Stimulated activated CD8-positive, alpha-beta memory T cell treated with anti-CD3 and anti-CD28 coated beads, Interleukin-15, amount 100 ng/mL, for 48 hours (primary cell): ENCODE measurements around the gene CDT1.
"Not testable (repeated sequence)": the region's sequence is repeated elsewhere in the genome, so short reads cannot be mapped to it uniquely, and the experiment has no call there.

Source experiments
- DNase-seq, 2 donors: peaks; one replicate each; pipeline ENCODE4 v3.0.0-alpha.2; 2020; ENCODE audit warnings: low read depth in 2 of 2

The CDT1 gene

GRCh38 chr16:88782454-88783390, 20.9 kb upstream of the CDT1 start:
- DNase-seq, result peak in 1 of 2 donors; percentile 81

DNA sequence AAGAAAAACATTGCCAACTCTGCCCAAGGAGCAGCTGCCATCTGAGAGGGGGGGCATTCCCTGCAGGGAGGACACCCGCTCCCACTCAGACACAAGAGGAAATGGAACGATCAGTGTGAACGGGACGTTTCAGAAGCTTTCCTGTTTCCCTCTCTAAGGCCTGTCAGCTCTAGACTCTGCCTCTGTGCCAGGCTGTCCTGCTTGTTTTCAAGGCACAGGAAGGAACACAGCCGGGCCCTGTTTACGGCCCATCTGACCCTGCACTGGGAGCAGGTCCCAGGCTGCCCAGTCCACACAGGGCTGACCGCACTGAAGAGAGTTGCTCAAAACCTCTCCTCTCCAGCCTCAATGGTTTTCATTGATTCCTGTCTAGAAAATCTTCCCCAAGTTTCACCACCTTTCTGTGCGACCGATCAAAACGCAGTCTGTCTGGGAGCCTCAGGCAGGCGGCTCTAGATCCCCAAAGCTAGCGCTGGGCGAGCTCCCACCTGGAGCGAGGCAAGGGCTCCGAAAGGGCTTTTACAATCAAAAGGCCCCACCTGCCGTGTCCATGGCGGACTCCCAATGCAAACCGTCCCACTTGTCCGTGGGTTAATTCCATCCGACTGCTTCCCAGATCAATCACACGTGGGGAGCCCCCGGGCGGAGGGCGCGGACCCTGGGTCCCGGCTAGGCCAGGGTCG, 20.1 kb upstream of the CDT1 start:
- no peak for DNase-seq

GRCh38 chr16:88784074-88784855, 19.3 kb upstream of the CDT1 start:
- no peak for DNase-seq

- DNase-seq, result no peak
Measured at GRCh38 chr16:88784856-88785105, 18.8 kb upstream of the CDT1 start.

GRCh38 chr16:88785106-88785924, 18.3 kb upstream of the CDT1 start, which contains the start of gene PIEZO1:
Gene PIEZO1, minus strand, starts transcription at chr16:88785220. Its CDS starts 256 bp downstream, at chr16:88784964.
- peak in 1 of 2 donors; percentile 64 for DNase-seq

DNA sequence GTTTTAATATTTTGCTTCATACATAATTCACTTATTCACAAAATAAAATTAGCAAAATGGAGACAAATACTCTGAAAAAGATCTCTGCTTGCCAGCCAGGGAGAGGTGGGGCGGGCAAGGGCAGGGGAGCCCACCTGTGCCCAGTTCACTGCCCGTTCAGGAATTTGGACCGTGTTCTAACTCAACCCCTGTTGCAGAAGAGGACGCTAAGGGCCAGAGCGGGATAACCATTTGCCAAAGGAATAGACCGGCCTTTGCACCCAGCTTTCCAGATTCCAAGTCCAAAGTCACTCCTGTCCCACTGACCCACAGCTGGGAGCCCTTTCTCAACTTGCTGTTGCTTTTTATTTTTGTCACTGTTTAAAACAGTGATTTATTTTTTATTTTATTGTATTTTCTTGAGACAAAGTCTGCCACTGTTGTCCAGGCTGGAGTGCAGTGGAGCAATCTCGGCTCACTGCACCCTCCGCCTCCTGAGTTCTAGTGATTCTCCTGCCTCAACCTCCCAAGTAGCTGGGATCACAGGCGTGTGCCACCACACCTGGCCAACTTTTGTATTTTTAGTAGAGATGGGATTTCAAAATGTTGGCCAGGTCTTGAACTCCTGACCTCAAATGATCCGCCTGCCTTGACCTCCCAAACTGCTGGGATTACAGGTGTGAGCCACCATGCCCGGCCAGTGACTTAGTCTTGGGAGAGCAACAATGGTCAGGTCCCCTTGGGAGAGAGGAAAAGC, 15.8 kb upstream of the CDT1 start:
- no peak for DNase-seq

- DNase-seq, result not testable (repeated sequence)
Measured at GRCh38 chr16:88788749-88789148, 14.8 kb upstream of the CDT1 start.

DNA sequence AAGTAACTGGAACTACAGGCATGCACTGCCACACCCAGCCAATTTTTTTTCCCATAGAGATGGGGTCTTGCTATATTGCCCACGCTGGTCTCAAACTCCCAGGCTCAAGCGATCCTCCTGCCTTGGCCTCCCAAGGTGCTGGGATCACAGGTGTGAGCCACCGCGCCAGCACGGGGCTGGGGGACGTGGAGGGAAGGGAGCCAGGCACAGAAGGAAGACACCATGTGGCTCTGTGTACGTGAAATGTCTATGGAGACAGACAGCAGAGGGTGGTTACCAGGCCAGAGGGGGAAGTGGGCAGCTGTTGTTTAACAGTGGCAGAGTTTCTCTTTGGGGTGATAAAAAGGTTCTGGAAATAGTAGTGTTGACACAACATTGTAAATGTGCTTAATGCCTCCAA, 14.0 kb upstream of the CDT1 start:
- DNase-seq, result no peak

- DNase-seq, result peak in 1 of 2 donors; percentile 66
Measured at GRCh38 chr16:88790312-88791211, 13.0 kb upstream of the CDT1 start.

DNA sequence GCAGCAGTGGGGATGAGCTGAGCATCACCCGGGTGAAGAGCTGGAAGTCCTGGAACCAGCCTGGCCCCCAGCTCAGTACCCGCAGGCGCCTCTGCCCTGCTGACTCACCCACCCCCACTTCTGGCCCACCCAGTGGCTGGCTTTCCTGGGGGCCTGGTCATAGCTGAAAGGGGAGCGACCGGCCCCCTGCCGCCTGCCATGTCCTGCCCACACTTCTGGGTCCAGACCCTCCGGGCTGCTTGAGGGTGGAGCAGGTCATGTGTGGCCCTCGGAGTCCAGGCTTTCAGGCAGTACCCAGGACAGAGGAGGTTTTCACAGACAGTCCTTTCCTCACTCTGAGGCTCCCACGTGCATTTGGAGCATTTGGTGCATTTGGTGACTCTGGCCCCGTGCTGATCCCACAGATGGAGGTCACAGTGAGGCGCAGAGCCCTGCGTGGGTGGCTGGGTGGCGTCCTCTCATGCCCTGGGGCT, 11.5 kb upstream of the CDT1 start:
- DNase-seq, result no peak

DNA sequence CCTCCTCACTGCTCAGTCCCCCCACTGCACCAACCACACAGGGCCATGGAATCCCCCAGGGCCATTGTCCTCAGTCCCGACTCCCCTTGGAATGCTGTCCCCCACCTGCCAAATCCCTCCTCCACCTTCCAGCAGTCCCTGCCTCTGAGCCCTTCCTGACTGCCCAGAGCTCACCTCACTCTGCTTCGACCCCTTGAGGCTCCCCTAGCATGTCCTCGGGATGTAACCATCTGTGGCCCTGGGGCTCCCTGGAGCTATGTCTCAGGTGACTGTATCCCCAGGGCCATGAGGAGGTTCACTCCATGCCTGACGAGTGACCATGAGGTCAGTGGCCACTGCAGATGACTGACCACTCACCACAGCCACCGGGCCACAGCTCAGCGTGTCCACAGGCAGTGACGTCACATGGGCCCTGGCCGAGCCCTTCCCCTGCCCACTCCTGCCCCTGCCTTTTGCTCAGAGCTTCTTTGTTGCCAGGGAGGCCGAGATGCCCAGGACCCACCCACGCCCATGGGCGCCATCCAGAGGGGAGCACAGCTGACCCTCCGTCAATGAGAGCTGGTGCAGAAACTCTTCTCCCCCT, 10.8 kb upstream of the CDT1 start:
- no peak for DNase-seq

DNA sequence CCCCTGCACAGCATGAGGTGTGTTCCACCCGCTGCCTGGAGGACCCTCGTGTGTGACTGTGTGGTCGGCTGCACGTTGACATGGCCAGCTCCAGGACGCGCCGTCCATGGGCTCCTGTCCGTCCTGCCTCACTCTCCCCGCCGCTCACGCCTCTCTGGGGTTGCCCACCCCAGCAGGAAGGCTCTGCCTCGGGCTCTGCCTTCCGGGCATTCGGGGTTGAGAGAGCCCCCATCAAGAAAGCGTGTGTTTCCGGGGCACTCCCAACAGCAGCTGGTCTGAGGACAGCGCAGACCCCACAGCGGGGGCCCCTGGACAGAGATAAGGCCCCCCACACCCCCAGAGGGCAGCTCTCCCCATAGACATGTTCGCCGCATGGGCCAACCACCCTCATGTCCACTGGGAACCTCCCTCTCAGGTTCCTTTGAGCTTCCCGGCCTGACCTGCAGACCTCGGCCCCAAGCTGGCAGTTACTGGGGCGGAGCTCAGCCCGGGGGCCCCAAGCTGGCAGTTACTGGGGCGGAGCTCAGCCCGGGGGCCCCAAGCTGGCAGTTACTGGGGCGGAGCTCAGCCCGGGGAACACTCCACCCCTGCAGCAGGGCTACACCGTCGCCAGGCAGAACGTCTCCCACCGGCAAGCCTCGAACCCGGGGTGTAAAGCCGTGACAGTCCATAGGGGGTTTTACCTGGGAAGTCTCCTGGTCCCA, 10.2 kb upstream of the CDT1 start:
- no peak for DNase-seq

DNA sequence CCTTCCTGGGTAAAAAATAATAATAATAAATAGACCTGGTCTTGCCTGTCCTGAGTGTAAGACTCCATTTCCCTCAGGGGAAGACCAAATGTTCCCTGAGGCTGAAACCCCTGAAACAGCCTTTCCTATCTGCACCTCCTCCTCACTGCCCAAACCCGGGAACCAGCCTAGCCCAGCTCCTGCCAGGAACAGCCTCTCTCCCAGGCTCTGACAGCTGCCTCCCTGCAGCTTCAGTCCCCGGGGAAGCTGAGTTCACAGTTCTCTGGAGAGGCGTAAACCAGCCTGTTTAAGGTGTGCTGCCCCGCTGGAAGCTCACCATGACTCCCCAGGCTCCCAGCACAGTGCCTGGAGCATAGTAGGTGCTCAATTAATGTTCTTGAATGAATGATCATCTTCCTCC, 7.3 kb upstream of the CDT1 start:
- DNase-seq, result no peak

GRCh38 chr16:88798073-88798472, 5.5 kb upstream of the CDT1 start:
- no peak for DNase-seq

GRCh38 chr16:88798772-88799455, 4.7 kb upstream of the CDT1 start:
- no peak for DNase-seq

GRCh38 chr16:88799569-88800276, 3.9 kb upstream of the CDT1 start:
- no peak for DNase-seq

GRCh38 chr16:88800277-88800592, 3.4 kb upstream of the CDT1 start:
- no peak for DNase-seq

DNA sequence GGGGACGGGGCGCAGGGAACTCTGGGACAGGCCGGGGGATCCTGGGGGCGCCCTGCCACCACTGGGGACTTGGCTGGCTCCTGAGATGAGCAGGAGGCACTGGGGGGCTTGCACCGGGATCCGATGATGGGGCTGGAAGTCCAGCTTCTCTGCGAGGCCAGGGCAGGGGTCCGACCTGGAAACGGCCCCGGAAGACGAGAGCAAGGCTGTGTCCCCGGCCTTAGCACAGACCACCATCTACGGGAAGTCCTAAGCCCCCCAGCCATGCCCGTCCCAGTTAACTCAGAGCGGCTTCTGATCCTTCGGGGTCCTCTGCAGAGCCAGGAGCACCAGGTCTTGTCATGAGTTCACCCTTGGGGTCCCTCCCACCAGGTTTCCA, 573 bp downstream of the CDT1 start:
- DNase-seq, result no peak
